Endothelial cell (in vitro differentiated cells): Measurements from ENCODE around the gene B3GNT9. TPM values are rescaled to one million over a fixed set of nuclear protein-coding genes. Genes with fewer than 3 reads are reported as not detected.

Experiments used
- DNase-seq: peaks from one replicate; pipeline ENCODE4 v3.0.0; 2021; ENCODE audit warnings: low spot score
- H3K27ac Mint-ChIP-seq: one replicate; pipeline ENCODE4 v1.8.0; 2021; ENCODE audit warnings: mixed read lengths, inconsistent platforms; ENCODE audit not compliant: unreplicated experiment
- H3K27me3 Mint-ChIP-seq: one replicate; pipeline ENCODE4 v1.8.0; 2021; ENCODE audit warnings: mild to moderate bottlenecking, moderate library complexity, mixed read lengths, inconsistent platforms; ENCODE audit not compliant: unreplicated experiment
- H3K36me3 Mint-ChIP-seq: one replicate; pipeline ENCODE4 v1.8.0; 2021; ENCODE audit warnings: mild to moderate bottlenecking, low read depth, mixed read lengths, inconsistent platforms; ENCODE audit not compliant: unreplicated experiment
- H3K4me1 Mint-ChIP-seq: one replicate; pipeline ENCODE4 v1.8.0; 2021; ENCODE audit warnings: mild to moderate bottlenecking, mixed read lengths, inconsistent platforms; ENCODE audit not compliant: unreplicated experiment
- H3K4me3 Mint-ChIP-seq: one replicate; pipeline ENCODE4 v1.8.0; 2021; ENCODE audit warnings: mild to moderate bottlenecking, mixed read lengths, inconsistent platforms; ENCODE audit not compliant: unreplicated experiment
- H3K9me3 Mint-ChIP-seq: one replicate; pipeline ENCODE4 v1.8.0; 2021; ENCODE audit warnings: mixed read lengths, inconsistent platforms; ENCODE audit not compliant: unreplicated experiment
- CTCF ChIP-seq: fragments of 200-600 bp; sonication (generic); IDR thresholded peaks from one replicate; pipeline ENCODE4 v1.5.0; 2021; ENCODE audit warnings: antibody characterized with exemption; ENCODE audit not compliant: unreplicated experiment
- total RNA-seq: library from RNA; stranded (reverse); fragmentation: NEBNext Ultra II Directional; extraction: Animal tissue kit (Norgen Biotek cat#: 25700); gene quantifications from one replicate; pipeline ENCODE4 v1.2.1, GENCODE V29; 2021; ENCODE audit not compliant: unreplicated experiment

B3GNT9 gene
- total RNA-seq, 1 donor from 2014 or later = 1.5 TPM

GRCh38 chr16:67198238-67198734 lies 47.5 kb upstream of the B3GNT9 start:
- Mint-ChIP-seq H3K27ac (no peak overlapping the region), H3K4me1 (peaks cover 46% of the 10 kb centered on the region), H3K4me3 (no peak overlapping the region), H3K36me3 (peaks cover 34% of the 10 kb centered on the region), H3K9me3 (no peaks in the 10 kb centered on the region), H3K27me3 (peaks cover 20% of the 10 kb centered on the region)
- TF ChIP-seq CTCF = peak; percentile 61
- DNase-seq = peak; percentile 60

- H3K4me3 Mint-ChIP-seq = peak overlapping the region; percentile 25
- no peak for TF ChIP-seq CTCF
- peaks cover 49% of the 10 kb centered on the region for H3K4me1 Mint-ChIP-seq
- H3K27ac Mint-ChIP-seq = peak overlapping the region; percentile 9
- H3K27me3 Mint-ChIP-seq = peaks cover 22% of the 10 kb centered on the region
- no peak for DNase-seq
- peaks cover 38% of the 10 kb centered on the region for H3K36me3 Mint-ChIP-seq
- no peaks in the 10 kb centered on the region for H3K9me3 Mint-ChIP-seq
Measured at GRCh38 chr16:67197704-67198103, 46.9 kb upstream of the B3GNT9 start.

- H3K27ac Mint-ChIP-seq = peak overlapping the region; percentile 61
- peak overlapping the region; percentile 86 for H3K4me3 Mint-ChIP-seq
- peaks cover 23% of the 10 kb centered on the region for H3K27me3 Mint-ChIP-seq
- DNase-seq = no peak
- no peak for TF ChIP-seq CTCF
- peaks cover 40% of the 10 kb centered on the region for H3K36me3 Mint-ChIP-seq
- H3K9me3 Mint-ChIP-seq = no peaks in the 10 kb centered on the region
- peaks cover 52% of the 10 kb centered on the region for H3K4me1 Mint-ChIP-seq
Measured at GRCh38 chr16:67196881-67197280, 46.1 kb upstream of the B3GNT9 start.

- peaks cover 28% of the 10 kb centered on the region for H3K27me3 Mint-ChIP-seq
- peak overlapping the region; percentile 86 for H3K4me3 Mint-ChIP-seq
- peaks cover 40% of the 10 kb centered on the region for H3K36me3 Mint-ChIP-seq
- H3K27ac Mint-ChIP-seq = peak overlapping the region; percentile 72
- no peaks in the 10 kb centered on the region for H3K9me3 Mint-ChIP-seq
- no peak for DNase-seq
- peaks cover 63% of the 10 kb centered on the region for H3K4me1 Mint-ChIP-seq
- TF ChIP-seq CTCF = no peak
Measured at GRCh38 chr16:67195676-67196075, 44.9 kb upstream of the B3GNT9 start.

GRCh38 chr16:67194260-67194659 lies 43.5 kb upstream of the B3GNT9 start:
- Mint-ChIP-seq H3K4me3 (peak overlapping the region; percentile 97), H3K27ac (peak overlapping the region; percentile 58), H3K36me3 (peaks cover 40% of the 10 kb centered on the region), H3K4me1 (peaks cover 69% of the 10 kb centered on the region), H3K27me3 (peaks cover 24% of the 10 kb centered on the region), H3K9me3 (no peaks in the 10 kb centered on the region)
- TF ChIP-seq CTCF = no peak
- no peak for DNase-seq
